Stimulated activated naive B cell treated with anti-CD40 and anti-IgM and Interleukin-4, amounts not matched to agents 10 μg/mL and 1 μg/mL and 100 μg/mL, for 72 hours (primary cell): ENCODE measurements around the gene ZNF567.
"Not testable (repeated sequence)": the region's sequence is repeated elsewhere in the genome, so short reads cannot be mapped to it uniquely, and the experiment has no call there.

ENCODE experiments used
- ATAC-seq, 2 donors: fragments of 150-1000 bp; cut with Tn5 transposase; replicated peaks; 2 replicates each; pipeline ENCODE4 v1.10.0; 2021; ENCODE audit warnings: moderate library complexity in 1 of 2
- DNase-seq: peaks from one replicate; pipeline ENCODE4 v3.0.0; 2021
- H3K27ac Mint-ChIP-seq: one replicate; pipeline ENCODE4 v1.8.0; 2022; ENCODE audit warnings: mild to moderate bottlenecking, mixed read lengths
- H3K27me3 Mint-ChIP-seq, 2 donors: one replicate each; pipeline ENCODE4 v1.8.0; 2022; ENCODE audit warnings: mixed read lengths in 2 of 2
- H3K36me3 Mint-ChIP-seq, 2 donors: one replicate each; pipeline ENCODE4 v1.8.0; 2022; ENCODE audit warnings: mixed read lengths in 2 of 2, mild to moderate bottlenecking in 1 of 2
- H3K4me1 Mint-ChIP-seq, 2 donors: one replicate each; pipeline ENCODE4 v1.8.0; 2022; ENCODE audit warnings: mixed read lengths in 2 of 2, mild to moderate bottlenecking in 1 of 2
- H3K4me3 Mint-ChIP-seq, 2 donors: one replicate each; pipeline ENCODE4 v1.8.0; 2022; ENCODE audit warnings: mild to moderate bottlenecking in 2 of 2, mixed read lengths in 2 of 2, moderate library complexity in 1 of 2
- H3K9me3 Mint-ChIP-seq, 2 donors: one replicate each; pipeline ENCODE4 v1.8.0; 2022; ENCODE audit warnings: mixed read lengths in 2 of 2, mild to moderate bottlenecking in 1 of 2

ZNF567 gene

GRCh38 chr19:36719687-36720556 lies 32.5 kb downstream of the ZNF567 start:
- no peaks in the 10 kb centered on the region for H3K27me3 Mint-ChIP-seq
- H3K4me1 Mint-ChIP-seq = no peaks in the 10 kb centered on the region
- H3K9me3 Mint-ChIP-seq = peaks cover 29 to 35% of the 10 kb centered on the region in 2 donors
- DNase-seq (no peak), ATAC-seq (no peak)
- H3K36me3 Mint-ChIP-seq = peaks cover 70 to 74% of the 10 kb centered on the region in 2 donors
- no peak overlapping the region for H3K4me3 Mint-ChIP-seq
- peak overlapping the region; percentile 21 for H3K27ac Mint-ChIP-seq

- H3K4me1 Mint-ChIP-seq, H3K27ac Mint-ChIP-seq, ATAC-seq, H3K27me3 Mint-ChIP-seq, H3K4me3 Mint-ChIP-seq, DNase-seq: not testable (repeated sequence)
- Mint-ChIP-seq H3K36me3 (peaks cover 78 to 88% of the 10 kb centered on the region in 2 donors), H3K9me3 (peaks cover 47 to 54% of the 10 kb centered on the region in 2 donors)
These were observed 48.8 kb downstream of the ZNF567 start for GRCh38 chr19:36736166-36736565.

GRCh38 chr19:36745870-36746269 lies 58.5 kb downstream of the ZNF567 start:
- DNase-seq (no peak), ATAC-seq (no peak)
- no peak overlapping the region for H3K27ac Mint-ChIP-seq
- peaks cover 69 to 88% of the 10 kb centered on the region in 2 donors for H3K36me3 Mint-ChIP-seq
- no peaks in the 10 kb centered on the region for H3K4me1 Mint-ChIP-seq
- H3K9me3 Mint-ChIP-seq = peaks cover 11 to 26% of the 10 kb centered on the region in 2 donors
- H3K27me3 Mint-ChIP-seq = no peaks in the 10 kb centered on the region
- no peak overlapping the region for H3K4me3 Mint-ChIP-seq

- DNase-seq (no peak), ATAC-seq (no peak)
- no peak overlapping the region for H3K27ac Mint-ChIP-seq
- H3K36me3 Mint-ChIP-seq = peaks cover 77 to 89% of the 10 kb centered on the region in 2 donors
- no peak overlapping the region for H3K4me3 Mint-ChIP-seq
- H3K9me3 Mint-ChIP-seq = peaks cover 12 to 31% of the 10 kb centered on the region in 2 donors
- H3K4me1 Mint-ChIP-seq = no peaks in the 10 kb centered on the region
- no peaks in the 10 kb centered on the region for H3K27me3 Mint-ChIP-seq
These were observed 60.3 kb downstream of the ZNF567 start for GRCh38 chr19:36747750-36748149.

GRCh38 chr19:36748431-36749275 lies 61.2 kb downstream of the ZNF567 start:
- Mint-ChIP-seq H3K9me3 (peaks cover 13 to 30% of the 10 kb centered on the region in 2 donors), H3K27me3 (no peaks in the 10 kb centered on the region), H3K27ac (peak overlapping the region; percentile 9), H3K36me3 (peaks cover 80 to 85% of the 10 kb centered on the region in 2 donors), H3K4me3 (no peak overlapping the region), H3K4me1 (no peaks in the 10 kb centered on the region)
- DNase-seq = no peak
- no peak for ATAC-seq

- not testable (repeated sequence) for H3K27me3 Mint-ChIP-seq, H3K4me3 Mint-ChIP-seq, H3K4me1 Mint-ChIP-seq, DNase-seq, H3K27ac Mint-ChIP-seq, ATAC-seq
- peaks cover 20 to 32% of the 10 kb centered on the region in 2 donors for H3K9me3 Mint-ChIP-seq
- H3K36me3 Mint-ChIP-seq = peaks cover 83 to 87% of the 10 kb centered on the region in 2 donors
These were observed 62.2 kb downstream of the ZNF567 start for GRCh38 chr19:36749613-36750012.

- ATAC-seq = no peak
- no peak overlapping the region for H3K27ac Mint-ChIP-seq
These were observed 62.8 kb downstream of the ZNF567 start for GRCh38 chr19:36750066-36750691.

More at GRCh38 chr19:36750066-36750691, 62.8 kb downstream of the ZNF567 start:
- DNase-seq = no peak
- Mint-ChIP-seq H3K9me3 (peaks cover 20 to 33% of the 10 kb centered on the region in 2 donors), H3K27me3 (no peaks in the 10 kb centered on the region), H3K4me1 (no peaks in the 10 kb centered on the region), H3K36me3 (peaks cover 83 to 87% of the 10 kb centered on the region in 2 donors), H3K4me3 (no peak overlapping the region)
